AG09309 (cell line): Measurements from ENCODE around the gene MED12.

Experiments used
- DNase-seq: peaks from one replicate; pipeline ENCODE4 v3.0.0-alpha.2; 2010; ENCODE audit warnings: low read depth
- H3K4me3 ChIP-seq: 2 replicates; pipeline ENCODE4 v1.5.1; 2011; ENCODE audit warnings: mild to moderate bottlenecking, low read depth, low read length, moderate library complexity; ENCODE audit not compliant: control insufficient read depth
- CTCF ChIP-seq: IDR thresholded peaks from 2 replicates; pipeline ENCODE4 v1.5.1; 2011; ENCODE audit warnings: mild to moderate bottlenecking, low read depth, low read length, inconsistent platforms; ENCODE audit not compliant: insufficient read depth, control insufficient read depth; ENCODE audit errors: missing control alignments

Gene MED12

DNA sequence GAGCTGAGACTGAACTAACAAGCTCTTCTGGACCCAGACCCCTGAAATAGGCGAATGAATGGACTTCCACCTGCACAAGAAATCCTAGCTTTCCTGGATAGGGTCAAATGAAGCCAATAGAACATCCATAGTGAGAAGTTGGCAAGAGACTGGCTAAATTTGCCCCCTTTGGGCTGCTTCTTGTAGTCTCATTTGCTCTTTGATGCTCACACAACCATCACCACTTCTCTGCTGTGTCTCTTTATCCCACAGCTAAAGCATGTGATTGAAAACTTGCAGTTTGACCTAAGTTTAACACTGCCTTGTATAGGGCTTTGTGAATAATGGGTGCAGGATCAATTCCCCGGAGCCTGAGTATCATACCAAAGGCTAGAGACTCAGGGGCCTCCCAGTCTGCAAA, 64.5 kb downstream of the MED12 start:
- no peak for DNase-seq
- no peak overlapping the region; the same call in 1 of the 2 replicates for H3K4me3 ChIP-seq
- TF ChIP-seq CTCF, result no peak

GRCh38 chrX:71183341-71183740, 64.9 kb downstream of the MED12 start:
- H3K4me3 ChIP-seq, result no peak overlapping the region
- TF ChIP-seq CTCF, result no peak
- DNase-seq, result no peak

DNA sequence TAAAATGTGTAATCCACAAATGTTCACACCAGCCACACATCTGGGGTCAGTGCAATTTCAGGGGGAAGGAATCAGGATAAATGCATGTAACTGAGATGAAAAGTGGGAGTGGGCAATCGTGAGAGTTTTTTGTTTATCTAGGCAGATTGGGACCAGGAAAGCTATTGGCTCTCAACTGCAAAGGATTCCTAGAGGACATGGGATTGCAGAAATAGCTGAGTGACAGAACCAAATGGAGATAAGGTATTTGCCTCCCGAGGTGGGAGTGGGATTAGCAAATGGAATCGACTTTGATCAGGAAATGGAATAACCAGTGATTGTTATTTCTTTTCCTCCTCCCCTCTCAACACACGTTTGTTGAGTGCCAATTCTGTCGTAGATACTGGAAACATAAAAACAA, 65.7 kb downstream of the MED12 start:
- no peak for DNase-seq
- no peak overlapping the region for H3K4me3 ChIP-seq
- TF ChIP-seq CTCF, result no peak

DNA sequence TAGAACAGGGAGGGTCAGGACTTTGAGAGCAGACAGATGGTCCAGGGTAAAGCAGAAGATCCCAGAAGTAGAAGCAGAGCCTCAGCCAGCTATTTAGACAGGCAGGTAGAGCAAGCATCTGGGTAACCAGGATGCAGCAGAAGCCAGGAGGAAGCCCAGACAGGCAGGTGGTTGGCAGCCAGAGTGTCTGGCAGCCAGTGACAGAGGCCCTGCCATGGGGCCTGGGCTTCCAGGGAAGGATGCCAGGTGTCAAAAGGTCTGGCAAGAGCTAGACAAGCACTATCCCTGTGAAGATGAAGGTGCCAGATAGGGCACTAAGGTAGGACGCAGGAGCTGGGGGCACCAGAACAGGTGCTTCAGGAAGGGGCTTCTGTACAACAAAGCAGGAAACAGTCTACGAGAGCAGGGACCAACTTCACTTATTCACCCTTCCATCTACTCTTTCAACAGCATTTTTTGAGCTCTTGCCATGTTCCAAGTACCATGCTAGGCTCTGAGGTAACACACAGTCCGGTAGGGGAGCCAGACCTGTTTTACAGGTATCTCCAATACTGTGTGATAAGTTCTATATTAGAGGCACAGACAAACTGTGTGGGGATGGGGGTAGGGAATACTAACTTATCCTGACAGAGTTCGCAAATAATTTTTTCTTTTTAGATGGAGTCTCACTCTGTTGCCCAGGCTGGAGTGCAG, 66.6 kb downstream of the MED12 start:
- no peak overlapping the region for H3K4me3 ChIP-seq
- DNase-seq, result no peak
- TF ChIP-seq CTCF, result no peak

GRCh38 chrX:71191248-71191647, 72.9 kb downstream of the MED12 start:
- no peak for TF ChIP-seq CTCF
- DNase-seq, result no peak

More at GRCh38 chrX:71191248-71191647, 72.9 kb downstream of the MED12 start:
- no peak overlapping the region for H3K4me3 ChIP-seq
